ENCODE data around the gene GLRX3. TPM values are rescaled to one million over a fixed set of nuclear protein-coding genes. Genes with fewer than 3 reads are reported as not detected.

Gene GLRX3
- total RNA-seq, 1 experiment from 2014 or later = 142 TPM

- TF ChIP-seq HMGA2 (CRISPR knock-in tag; IDR thresholded peaks at IDR 0.05) = no peak
- no peak for TF ChIP-seq FOXP1 (CRISPR knock-in tag; IDR thresholded peaks at IDR 0.05; ENCODE audit: borderline replicate concordance)
- TF ChIP-seq E2F1 (CRISPR knock-in tag; IDR thresholded peaks at IDR 0.05) = no peak
- TF ChIP-seq FOXP4 (CRISPR knock-in tag; IDR thresholded peaks at IDR 0.05) = no peak
These were observed 31.0 kb downstream of the GLRX3 start (continued) for GRCh38 chr10:130167193-130167592.

GRCh38 chr10:130167707-130168106 lies 31.5 kb downstream of the GLRX3 start:
- POLR2A ChIA-PET = no interaction called here
- no peaks in the 10 kb centered on the region for H3K9me3 Mint-ChIP-seq
- no peaks in the 10 kb centered on the region for H3K27me3 Mint-ChIP-seq (ENCODE audit: low read depth)
- DNase-seq (ENCODE audit: low spot score) (no peak), ATAC-seq (no peak)
- peaks cover 49% of the 10 kb centered on the region for H3K36me3 Mint-ChIP-seq
- H3K4me3 Mint-ChIP-seq = no peak overlapping the region
- H3K27ac Mint-ChIP-seq = no peak overlapping the region
- no peak for TF ChIP-seq ZNF263 (CRISPR knock-in tag; IDR thresholded peaks at IDR 0.05; ENCODE audit: low read depth)
- TF ChIP-seq GABPB1 (CRISPR knock-in tag; IDR thresholded peaks at IDR 0.05) = no peak
- TF ChIP-seq CREB1 (CRISPR knock-in tag; IDR thresholded peaks at IDR 0.05) = no peak
- TF ChIP-seq ZNF671 (CRISPR knock-in tag; IDR thresholded peaks at IDR 0.05) = no peak
- no peak for TF ChIP-seq FOXJ3 (CRISPR knock-in tag; IDR thresholded peaks at IDR 0.05; ENCODE audit: borderline replicate concordance)
- TF ChIP-seq RELA (CRISPR knock-in tag; IDR thresholded peaks at IDR 0.05; ENCODE audit: borderline replicate concordance) = no peak
- no peak for TF ChIP-seq E2F5 (CRISPR knock-in tag; IDR thresholded peaks at IDR 0.05)
- no peak for TF ChIP-seq TP53 (CRISPR knock-in tag; IDR thresholded peaks at IDR 0.05)
- CTCF ChIA-PET = interaction anchor here (2.0 kb wide), 1 partner anchor 57 kb away, joined by 9 read pairs; the partner anchor contains the start of gene C10orf143
- H3K4me1 Mint-ChIP-seq = peaks cover 17% of the 10 kb centered on the region

- DNase-seq (ENCODE audit: low spot score) (no peak), ATAC-seq (no peak)
- H3K27me3 Mint-ChIP-seq (ENCODE audit: low read depth) = no peaks in the 10 kb centered on the region
- ChIA-PET CTCF (interaction anchor here (1.7 to 2.0 kb wide), 2 partner anchors 10 to 59 kb away, joined by 4 to 9 read pairs; partner anchors contain the start of gene C10orf143), POLR2A (no interaction called here)
- H3K36me3 Mint-ChIP-seq = peaks cover 55% of the 10 kb centered on the region
- no peaks in the 10 kb centered on the region for H3K9me3 Mint-ChIP-seq
- H3K4me1 Mint-ChIP-seq = peaks cover 17% of the 10 kb centered on the region
- H3K4me3 Mint-ChIP-seq = no peak overlapping the region
- no peak overlapping the region for H3K27ac Mint-ChIP-seq
- no peak for TF ChIP-seq ARID4B (CRISPR knock-in tag; IDR thresholded peaks at IDR 0.05; ENCODE audit: borderline replicate concordance)
- TF ChIP-seq HMGA2 (CRISPR knock-in tag; IDR thresholded peaks at IDR 0.05) = no peak
- no peak for TF ChIP-seq E2F4 (CRISPR knock-in tag; IDR thresholded peaks at IDR 0.05; ENCODE audit: borderline replicate concordance, low read depth)
- TF ChIP-seq SMAD4 (CRISPR knock-in tag; IDR thresholded peaks at IDR 0.05) = no peak
- no peak for TF ChIP-seq ZNF425 (CRISPR knock-in tag; conservative IDR thresholded peaks at IDR 0.05)
- TF ChIP-seq ETV6 (CRISPR knock-in tag; IDR thresholded peaks at IDR 0.05) = no peak
- TF ChIP-seq NFE2L1 (CRISPR knock-in tag; IDR thresholded peaks at IDR 0.05) = no peak
- no peak for TF ChIP-seq TP53 (CRISPR knock-in tag; IDR thresholded peaks at IDR 0.05)
- no peak for TF ChIP-seq MXD4 (CRISPR knock-in tag; IDR thresholded peaks at IDR 0.05; ENCODE audit: borderline replicate concordance)
- TF ChIP-seq JAZF1 (CRISPR knock-in tag; IDR thresholded peaks at IDR 0.05) = no peak
- TF ChIP-seq FOXK1 (CRISPR knock-in tag; IDR thresholded peaks at IDR 0.05) = no peak
- TF ChIP-seq ATF1 (CRISPR knock-in tag; IDR thresholded peaks at IDR 0.05) = no peak
These were observed 33.1 kb downstream of the GLRX3 start for GRCh38 chr10:130169136-130169859.
